ENCODE data around the gene DUSP5. TPM values are rescaled to one million over a fixed set of nuclear protein-coding genes. Genes with fewer than 3 reads are reported as not detected.

DUSP5 gene
- total and polyA plus RNA-seq, 2 of the 8 experiments (the other 6 are each of a cell fraction or from before 2014, with no cell fraction given) = 13.6 to 30.3 TPM

GRCh38 chr10:110459600-110459999 is 38.1 kb upstream of the DUSP5 start:
- Histone ChIP-seq H3K23me2 (ENCODE audit: low read depth, low read length) (no peaks in the 10 kb centered on the region), H4K91ac (replicated peaks; ENCODE audit: insufficient read length, low read length) (no peak overlapping the region), H2BK120ac (replicated peaks; ENCODE audit: low read depth, low read length) (no peak overlapping the region), H3K4ac (replicated peaks; ENCODE audit: insufficient read length, low read depth, low read length) (no peak overlapping the region), H2AK5ac (ENCODE audit: low read depth, low read length) (no peak overlapping the region), H4K5ac (ENCODE audit: insufficient read length, low read depth, low read length) (no peak overlapping the region), H2BK20ac (ENCODE audit: low read length) (no peak overlapping the region), H4K8ac (ENCODE audit: extremely low read depth, insufficient read depth, low read length) (no peak overlapping the region), H3K27me3 (replicated peaks in 1 of 4; ENCODE audit: control insufficient read depth in 3 of 4, extremely low read depth in 1 of 4, insufficient read depth in 3 of 4, low read length in 3 of 4) (no peaks in the 10 kb centered on the region), H3K79me1 (ENCODE audit: low read depth, low read length) (no peaks in the 10 kb centered on the region), H3K9me3 (ENCODE audit: insufficient read depth in 2 of 2, low read depth in 1 of 2, low read length in 1 of 2) (no peaks in the 10 kb centered on the region), H3K56ac (replicated peaks; ENCODE audit: insufficient read length, low read depth, low read length) (no peak overlapping the region), H2BK5ac (ENCODE audit: low read depth, low read length) (no peak overlapping the region), H2BK12ac (ENCODE audit: low read depth, low read length) (no peak overlapping the region), H3K23ac (ENCODE audit: insufficient read length) (no peak overlapping the region), H3K36me3 (ENCODE audit: control insufficient read depth in 2 of 4, insufficient read depth in 4 of 4, low read length in 3 of 4) (no peaks in the 10 kb centered on the region), H3K4me1 (replicated peaks in 1 of 4; ENCODE audit: control insufficient read depth in 3 of 4, insufficient read depth in 4 of 4, low read length in 3 of 4) (peaks cover 0 to 2% (median 0%) of the 10 kb centered on the region in 4 experiments; a peak in 1 of 7 replicates), H3K14ac (ENCODE audit: insufficient read length) (no peak overlapping the region), H3K79me2 (ENCODE audit: control insufficient read depth in 1 of 2, insufficient read depth in 2 of 2, low read length in 2 of 2) (no peaks in the 10 kb centered on the region), H3K18ac (ENCODE audit: extremely low read depth, low read length) (no peak overlapping the region), H3K27ac (ENCODE audit: low read depth, low read length) (no peak overlapping the region), H3K4me2 (ENCODE audit: insufficient read depth in 1 of 2, low read depth in 2 of 2, low read length in 2 of 2) (no peak overlapping the region), H2AFZ (ENCODE audit: low read length) (no peak overlapping the region), H3K4me3 (ENCODE audit: extremely low read depth in 1 of 4, insufficient read depth in 2 of 4, low read depth in 3 of 4, low read length in 4 of 4) (no peak overlapping the region), H4K20me1 (replicated peaks in 1 of 2; ENCODE audit: control insufficient read depth in 1 of 2, insufficient read depth in 2 of 2, low read length in 2 of 2) (no peaks in the 10 kb centered on the region), H3K9ac (replicated peaks in 1 of 4; ENCODE audit: extremely low read depth in 1 of 4, low read depth in 3 of 4, low read length in 3 of 4) (no peak overlapping the region), H2BK15ac (ENCODE audit: low read length) (no peak overlapping the region)
- ChIA-PET POLR2A (ENCODE audit: partially characterized antibody) (interaction anchor here (1.8 kb wide), 1 partner anchor 39 kb away, joined by 6 read pairs; the partner anchor contains the start of gene DUSP5), CTCF (ENCODE audit: partially characterized antibody) (no interaction called here)
- FAIRE-seq (no peak), DNase-seq (ENCODE audit: low read depth in 1 of 2, low spot score in 2 of 2) (no peak)
- 91% methylated on average over 6 of the region's 10 CpGs; no CpG with 5 or more reads in 1 of the 2 experiments for WGBS, 2 experiments (ENCODE audit: extremely low coverage in 1 of 2, insufficient coverage in 1 of 2, insufficient read length in 1 of 2, insufficient replicate concordance in 2 of 2, low coverage in 1 of 2, low lambda C conversion rate in 2 of 2, missing lambda C conversion rate in 1 of 2)
- no peak for TF ChIP-seq RNF2 (IDR thresholded peaks at IDR 0.05; ENCODE audit: borderline replicate concordance, low read depth, low read length, missing control alignments, poor library complexity, severe bottlenecking)
- TF ChIP-seq SIN3A (conservative IDR thresholded peaks at IDR 0.05 in 1 of 2, IDR thresholded peaks at IDR 0.05 in 1 of 2; ENCODE audit: low read depth in 1 of 2, low read length in 2 of 2) = no peak
- no peak for TF ChIP-seq EZH2 (IDR thresholded peaks at IDR 0.05; ENCODE audit: low read depth, low read length, severe bottlenecking)
- no peak for TF ChIP-seq CHD2 (IDR thresholded peaks at IDR 0.05; ENCODE audit: low read length)
- no peak for TF ChIP-seq TAF1 (IDR thresholded peaks at IDR 0.05; ENCODE audit: low read depth, low read length)
- no peak for TF ChIP-seq CEBPB (IDR thresholded peaks at IDR 0.05; ENCODE audit: low read depth, low read length)
- no peak for TF ChIP-seq CHD1 (IDR thresholded peaks at IDR 0.05; ENCODE audit: low read depth, low read length)
- TF ChIP-seq GABPA (IDR thresholded peaks at IDR 0.05; ENCODE audit: borderline replicate concordance, insufficient read depth, low read length) = no peak
- no peak for TF ChIP-seq JUN (IDR thresholded peaks at IDR 0.05; ENCODE audit: low read depth, low read length)
- TF ChIP-seq, protein P1, sequence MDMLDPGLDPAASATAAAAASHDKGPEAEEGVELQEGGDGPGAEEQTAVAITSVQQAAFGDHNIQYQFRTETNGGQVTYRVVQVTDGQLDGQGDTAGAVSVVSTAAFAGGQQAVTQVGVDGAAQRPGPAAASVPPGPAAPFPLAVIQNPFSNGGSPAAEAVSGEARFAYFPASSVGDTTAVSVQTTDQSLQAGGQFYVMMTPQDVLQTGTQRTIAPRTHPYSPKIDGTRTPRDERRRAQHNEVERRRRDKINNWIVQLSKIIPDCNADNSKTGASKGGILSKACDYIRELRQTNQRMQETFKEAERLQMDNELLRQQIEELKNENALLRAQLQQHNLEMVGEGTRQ (IDR thresholded peaks at IDR 0.05; ENCODE audit: low read length) = no peak
- no peak for TF ChIP-seq POLR2AphosphoS5 (IDR thresholded peaks at IDR 0.05; ENCODE audit: low read depth, low read length)
- no peak for TF ChIP-seq YY1 (IDR thresholded peaks at IDR 0.05; ENCODE audit: low read depth, low read length)
- TF ChIP-seq HDAC2 (IDR thresholded peaks at IDR 0.05; ENCODE audit: borderline replicate concordance in 1 of 2, low read depth in 2 of 2, low read length in 2 of 2) = no peak
